Activated B cell treated with CpG ODN at 0.5 μM for 24 hours (primary cell): ENCODE results near the gene POLD1. TPM values are rescaled to one million over a fixed set of nuclear protein-coding genes. Genes with fewer than 3 reads are reported as not detected.

Source experiments
- ATAC-seq: fragments of 200-7000 bp; cut with Tn5 transposase; one replicate; pipeline ENCODE4 v1.10.0; 2021; ENCODE audit warnings: low read depth, mild to moderate bottlenecking, moderate library complexity
- CTCF ChIA-PET: fragments of 350-600 bp; sonication (Branson Sonifier 250); formaldehyde crosslinking; loops from one replicate; lab custom pipeline; 2021; ENCODE audit warnings: antibody characterized with exemption; lab: Charles Lee
- POLR2A ChIA-PET: fragments of 350-600 bp; sonication (Branson Sonifier 250); formaldehyde crosslinking; loops from one replicate; lab custom pipeline; 2021; ENCODE audit warnings: antibody characterized with exemption; lab: Charles Lee
- DNase-seq: peaks from one replicate; pipeline ENCODE4 v3.0.0; 2022
- H3K27ac Mint-ChIP-seq: one replicate; pipeline ENCODE4 v1.8.0; 2020; ENCODE audit warnings: mixed read lengths
- H3K27me3 Mint-ChIP-seq: one replicate; pipeline ENCODE4 v1.8.0; 2021; ENCODE audit warnings: mixed read lengths
- H3K36me3 Mint-ChIP-seq: one replicate; pipeline ENCODE4 v1.8.0; 2021; ENCODE audit warnings: low read depth, mixed read lengths
- H3K4me1 Mint-ChIP-seq: one replicate; pipeline ENCODE4 v1.8.0; 2021; ENCODE audit warnings: mixed read lengths
- H3K4me3 Mint-ChIP-seq: one replicate; pipeline ENCODE4 v1.8.0; 2020; ENCODE audit warnings: mild to moderate bottlenecking, mixed read lengths
- H3K9me3 Mint-ChIP-seq: one replicate; pipeline ENCODE4 v1.8.0; 2020; ENCODE audit warnings: mixed read lengths
- intact Hi-C: fragments of 100-400 bp; cut with micrococcal nuclease; formaldehyde crosslinking; loops from one replicate; pipeline ENCODE4 v1.15.1; 2024
- total RNA-seq: library from RNA; stranded (reverse); gene quantifications from 2 replicates; pipeline ENCODE4 v1.2.3, GENCODE V29; 2022
- TF ChIP-seq, protein P1 (sequence below): fragments of 200-600 bp; IDR thresholded peaks from one replicate; pipeline ENCODE4 v1.8.0; 2022; ENCODE audit warnings: antibody characterized with exemption, mild to moderate bottlenecking

Gene POLD1
- total RNA-seq, 1 donor from 2014 or later = 65.5 TPM

DNA sequence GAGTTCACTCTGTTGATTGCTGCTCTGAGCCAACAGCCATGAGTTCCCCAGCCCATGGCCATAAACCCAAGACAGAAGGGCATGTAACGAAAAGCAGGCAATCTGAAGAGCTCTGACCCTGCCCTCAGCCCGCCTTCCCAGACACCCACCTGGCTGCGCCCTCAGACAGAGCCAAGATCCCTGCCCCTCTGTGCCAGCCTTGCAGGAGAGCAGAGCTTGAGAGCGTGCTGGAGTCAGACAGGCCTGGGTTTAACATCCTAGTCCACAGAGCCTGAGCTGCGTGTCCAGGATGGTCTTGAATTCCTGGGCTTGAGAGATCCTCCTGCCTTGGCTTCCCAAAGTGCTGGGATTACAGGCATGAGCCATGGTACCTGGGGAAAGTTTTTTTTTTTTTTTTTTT is 73.2 kb downstream of the POLD1 start:
- TF ChIP-seq, protein P1, sequence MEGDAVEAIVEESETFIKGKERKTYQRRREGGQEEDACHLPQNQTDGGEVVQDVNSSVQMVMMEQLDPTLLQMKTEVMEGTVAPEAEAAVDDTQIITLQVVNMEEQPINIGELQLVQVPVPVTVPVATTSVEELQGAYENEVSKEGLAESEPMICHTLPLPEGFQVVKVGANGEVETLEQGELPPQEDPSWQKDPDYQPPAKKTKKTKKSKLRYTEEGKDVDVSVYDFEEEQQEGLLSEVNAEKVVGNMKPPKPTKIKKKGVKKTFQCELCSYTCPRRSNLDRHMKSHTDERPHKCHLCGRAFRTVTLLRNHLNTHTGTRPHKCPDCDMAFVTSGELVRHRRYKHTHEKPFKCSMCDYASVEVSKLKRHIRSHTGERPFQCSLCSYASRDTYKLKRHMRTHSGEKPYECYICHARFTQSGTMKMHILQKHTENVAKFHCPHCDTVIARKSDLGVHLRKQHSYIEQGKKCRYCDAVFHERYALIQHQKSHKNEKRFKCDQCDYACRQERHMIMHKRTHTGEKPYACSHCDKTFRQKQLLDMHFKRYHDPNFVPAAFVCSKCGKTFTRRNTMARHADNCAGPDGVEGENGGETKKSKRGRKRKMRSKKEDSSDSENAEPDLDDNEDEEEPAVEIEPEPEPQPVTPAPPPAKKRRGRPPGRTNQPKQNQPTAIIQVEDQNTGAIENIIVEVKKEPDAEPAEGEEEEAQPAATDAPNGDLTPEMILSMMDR = no peak
- H3K4me1 Mint-ChIP-seq = peaks cover 24% of the 10 kb centered on the region
- no peak for ATAC-seq

DNA sequence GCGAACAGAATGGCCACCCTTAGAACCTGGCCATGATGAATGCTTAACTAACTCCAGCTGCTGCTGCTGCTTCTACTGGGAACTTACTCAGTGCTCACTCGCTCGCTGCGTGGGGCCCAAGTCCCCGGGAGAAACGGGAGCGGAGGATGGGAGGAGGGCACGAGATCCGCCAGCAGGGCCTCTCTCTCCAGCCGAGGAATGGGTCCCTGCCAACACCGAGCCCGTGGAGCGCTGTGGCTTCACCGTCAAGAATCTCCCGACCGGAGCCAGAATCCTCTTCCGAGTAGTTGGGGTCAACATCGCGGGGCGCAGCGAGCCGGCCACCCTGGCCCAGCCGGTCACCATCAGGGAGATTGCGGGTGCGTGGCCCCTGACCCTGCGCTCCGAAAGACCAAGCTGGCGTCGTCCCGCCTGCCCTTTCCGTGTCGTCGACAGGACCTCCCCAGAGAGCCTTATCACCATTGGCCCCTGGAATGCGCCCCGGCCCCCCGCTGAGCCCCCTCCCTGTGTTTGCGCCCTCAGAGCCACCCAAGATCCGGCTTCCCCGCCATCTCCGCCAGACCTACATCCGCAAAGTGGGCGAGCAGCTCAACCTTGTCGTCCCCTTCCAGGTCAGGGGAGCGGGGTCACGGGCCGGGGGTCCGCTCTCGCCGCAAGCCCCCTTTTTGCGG is 74.4 kb downstream of the POLD1 start:
- DNase-seq (no peak), ATAC-seq (no peak)
- CTCF ChIA-PET = interaction anchor here (2.3 kb wide), 1 partner anchor 90 kb away, joined by 8 read pairs; no protein-coding TSS in a partner anchor
- intact Hi-C loops = no loop called here
- peak overlapping the region; percentile 30 for H3K27ac Mint-ChIP-seq
- TF ChIP-seq, protein P1 = no peak
- peaks cover 24% of the 10 kb centered on the region for H3K4me1 Mint-ChIP-seq
- POLR2A ChIA-PET = interaction anchor here (0.6 kb wide), 1 partner anchor 35 kb away, joined by 3 read pairs; no protein-coding TSS in a partner anchor
- no peaks in the 10 kb centered on the region for H3K36me3 Mint-ChIP-seq
- no peaks in the 10 kb centered on the region for H3K27me3 Mint-ChIP-seq
- H3K4me3 Mint-ChIP-seq = peak overlapping the region; percentile 35
- H3K9me3 Mint-ChIP-seq = no peaks in the 10 kb centered on the region

More for the DNA sequence above, 73.2 kb downstream of the POLD1 start:
- intact Hi-C loops = no loop called here
- ChIA-PET POLR2A (interaction anchor here (0.7 kb wide), 2 partner anchors 29 to 958 kb away, joined by 3 read pairs; no protein-coding TSS in a partner anchor), CTCF (interaction anchor here (2.3 kb wide), 1 partner anchor 89 kb away, joined by 8 read pairs; no protein-coding TSS in a partner anchor)
- Mint-ChIP-seq H3K27me3 (no peaks in the 10 kb centered on the region), H3K9me3 (no peaks in the 10 kb centered on the region), H3K4me3 (no peak overlapping the region), H3K36me3 (no peaks in the 10 kb centered on the region), H3K27ac (no peak overlapping the region)
- no peak for DNase-seq

DNA sequence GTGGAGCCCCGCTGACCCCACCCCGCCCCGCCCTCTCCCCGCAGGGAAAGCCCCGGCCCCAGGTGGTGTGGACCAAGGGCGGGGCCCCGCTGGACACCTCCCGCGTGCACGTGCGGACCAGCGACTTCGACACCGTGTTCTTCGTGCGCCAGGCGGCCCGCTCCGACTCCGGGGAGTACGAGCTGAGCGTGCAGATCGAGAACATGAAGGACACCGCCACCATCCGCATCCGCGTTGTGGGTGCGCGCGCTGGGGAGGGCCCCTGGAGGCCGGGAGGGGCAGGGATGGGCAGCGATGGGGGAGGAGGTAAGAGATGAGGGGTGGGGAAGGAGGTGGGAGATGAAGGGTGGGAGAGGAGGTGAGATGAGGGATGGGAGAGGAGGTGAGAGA is 74.9 kb downstream of the POLD1 start:
- no peaks in the 10 kb centered on the region for H3K9me3 Mint-ChIP-seq
- ATAC-seq (no peak), DNase-seq (no peak)
- H3K27me3 Mint-ChIP-seq = no peaks in the 10 kb centered on the region
- intact Hi-C loops = no loop called here
- TF ChIP-seq, protein P1 = no peak
- ChIA-PET CTCF (interaction anchor here (2.3 kb wide), 1 partner anchor 90 kb away, joined by 8 read pairs; no protein-coding TSS in a partner anchor), POLR2A (interaction anchor here (0.6 kb wide), 1 partner anchor 36 kb away, joined by 3 read pairs; no protein-coding TSS in a partner anchor)
- H3K4me3 Mint-ChIP-seq = no peak overlapping the region
- no peak overlapping the region for H3K27ac Mint-ChIP-seq
- H3K36me3 Mint-ChIP-seq = no peaks in the 10 kb centered on the region
- H3K4me1 Mint-ChIP-seq = peaks cover 24% of the 10 kb centered on the region

DNA sequence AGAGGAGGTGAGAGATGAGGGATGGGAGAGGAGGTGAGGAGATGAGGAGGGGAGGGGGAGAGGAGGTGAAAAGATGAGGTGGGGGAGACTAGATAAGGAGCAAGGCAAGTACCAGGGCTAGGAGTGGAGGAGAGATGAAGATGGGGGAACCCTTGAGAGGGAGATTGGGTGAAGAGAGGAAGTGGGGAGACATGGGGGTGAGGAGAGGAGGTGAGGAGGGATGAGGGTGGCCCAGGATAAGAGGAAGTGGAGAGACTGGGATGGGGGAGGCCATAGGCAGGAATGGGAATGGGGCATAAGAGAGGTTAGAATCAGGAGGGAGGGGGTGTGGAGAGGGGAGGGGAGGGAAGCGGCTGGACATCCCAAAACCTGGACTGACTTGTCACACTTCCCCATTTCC is 75.5 kb downstream of the POLD1 start:
- POLR2A ChIA-PET = interaction anchor here (0.6 to 2.9 kb wide), 17 partner anchors 22 to 134 kb away, joined by 3 to 36 read pairs (median 10); partner anchors contain the start of genes JOSD2, KCNC3, MYBPC2 and POLD1
- peak overlapping the region; percentile 90 for H3K27ac Mint-ChIP-seq
- H3K4me3 Mint-ChIP-seq = peak overlapping the region; percentile 72

More for the DNA sequence above, 75.5 kb downstream of the POLD1 start:
- CTCF ChIA-PET = interaction anchor here (1.1 to 4.1 kb wide), 7 partner anchors 11 to 462 kb away, joined by 4 to 92 read pairs (median 8); no protein-coding TSS in a partner anchor
- Mint-ChIP-seq H3K9me3 (no peaks in the 10 kb centered on the region), H3K4me1 (peaks cover 24% of the 10 kb centered on the region), H3K36me3 (no peaks in the 10 kb centered on the region), H3K27me3 (no peaks in the 10 kb centered on the region)
- no peak for DNase-seq
- intact Hi-C loops = loop anchor here (1.0 kb wide), 2 partner anchors 28 to 52 kb away; partner anchors contain the start of gene JOSD2
- no peak for ATAC-seq
- TF ChIP-seq, protein P1 = no peak
